Panc1 (cell line): ENCODE measurements around the gene GFER. TPM values are rescaled to one million over a fixed set of nuclear protein-coding genes. Genes with fewer than 3 reads are reported as not detected.

Source experiments
- ATAC-seq: fragments of 200-7000 bp; cut with Tn5 transposase; 2 replicates; pipeline ENCODE4 v1.9.1; 2020; ENCODE audit warnings: mild to moderate bottlenecking, moderate library complexity
- BruUV-seq: library from RNA; stranded (reverse); fragments of 400-500 nt; replicated peaks from 2 replicates; lab custom pipeline; 2021; lab: Mats Ljungman, UMichigan
- CTCF ChIA-PET: fragments of 300-600 bp; sonication (Branson Sonifier 250); formaldehyde crosslinking; loops from one replicate; lab custom pipeline; 2022; ENCODE audit warnings: antibody characterized with exemption; lab: Charles Lee
- POLR2A ChIA-PET: fragments of 300-600 bp; sonication (Branson Sonifier 250); formaldehyde crosslinking; loops from one replicate; lab custom pipeline; 2022; ENCODE audit warnings: antibody characterized with exemption; lab: Charles Lee
- DNase-seq: peaks from one replicate; pipeline ENCODE4 v3.0.0-alpha.2; 2010; ENCODE audit warnings: low read depth, low spot score
- H3K27ac ChIP-seq: 2 replicates; pipeline ENCODE4 v1.5.1; 2011; ENCODE audit warnings: mild to moderate bottlenecking, low read length, inconsistent platforms
- H3K27me3 ChIP-seq: fragments of 200-500 bp; sonication (Bioruptor generic); 2 replicates; pipeline ENCODE4 v1.6.0; 2014; ENCODE audit warnings: low read length, inconsistent platforms; ENCODE audit not compliant: control insufficient read depth, insufficient read depth
- H3K36me3 ChIP-seq: fragments of 200-500 bp; sonication (Bioruptor generic); 2 replicates; pipeline ENCODE4 v1.5.1; 2014; ENCODE audit warnings: inconsistent platforms, mild to moderate bottlenecking, low read length, moderate library complexity; ENCODE audit not compliant: control insufficient read depth, insufficient read depth
- H3K4me1 ChIP-seq: 2 replicates; pipeline ENCODE4 v1.5.1; 2011; ENCODE audit warnings: inconsistent platforms, mild to moderate bottlenecking, low read length, moderate library complexity; ENCODE audit not compliant: control insufficient read depth, insufficient read depth
- H3K4me3 ChIP-seq, 2 experiments: 2 replicates each; pipeline ENCODE4 v1.5.1; 2011 to 2012; ENCODE audit warnings: low read depth in 2 of 2, low read length in 2 of 2, mild to moderate bottlenecking in 2 of 2, inconsistent platforms in 1 of 2, moderate library complexity in 1 of 2
- H3K9me3 ChIP-seq: fragments of 200-500 bp; sonication (Bioruptor generic); 2 replicates; pipeline ENCODE4 v1.5.1; 2014; ENCODE audit warnings: low read depth, mild to moderate bottlenecking, inconsistent platforms, low read length, moderate library complexity; ENCODE audit not compliant: control insufficient read depth, insufficient read depth
- CTCF ChIP-seq: fragments of 450-650 bp; IDR thresholded peaks from 2 replicates; pipeline ENCODE4 v1.5.1; 2017; ENCODE audit warnings: mild to moderate bottlenecking
- POLR2AphosphoS5 ChIP-seq: IDR thresholded peaks from 2 replicates; pipeline ENCODE4 v1.6.1; 2012; ENCODE audit warnings: mild to moderate bottlenecking, low read depth, low read length, moderate library complexity
- REST ChIP-seq, 2 experiments: IDR thresholded peaks; 2 replicates each; pipeline ENCODE4 v1.6.1; 2011 to 2012; ENCODE audit warnings: low read depth in 2 of 2, control low read depth in 1 of 2, low read length in 1 of 2, mild to moderate bottlenecking in 1 of 2, moderate library complexity in 1 of 2; ENCODE audit not compliant: insufficient read depth in 1 of 2
- SIN3A ChIP-seq: IDR thresholded peaks from 2 replicates; pipeline ENCODE4 v1.6.1; 2012; ENCODE audit warnings: low read depth, mild to moderate bottlenecking, low read length, moderate library complexity, borderline replicate concordance; ENCODE audit not compliant: insufficient read depth
- TCF7L2 ChIP-seq: IDR thresholded peaks from 2 replicates; pipeline ENCODE4 v1.6.1; 2011; ENCODE audit warnings: mild to moderate bottlenecking, low read depth, low read length, inconsistent platforms
- in situ Hi-C: cut with HindIII; loops from 2 replicates; pipeline ENCODE4 v1.10.0; 2016; ENCODE audit warnings: low sequenced_read_pairs, low pct_unique_long_range_greater_than_20kb
- intact Hi-C: fragments of 100-400 bp; cut with micrococcal nuclease; formaldehyde crosslinking; loops from one replicate; pipeline ENCODE4 v1.10.0; 2022; ENCODE audit not compliant: unreplicated experiment
- total RNA-seq: library from RNA; stranded (reverse); gene quantifications from one replicate; pipeline ENCODE4 v1.2.1, GENCODE V29; 2021; ENCODE audit not compliant: unreplicated experiment

The GFER gene
- total RNA-seq, 1 experiment from 2014 or later = 49.2 TPM

- no peak for TF ChIP-seq REST (IDR thresholded peaks at IDR 0.05; ENCODE audit: insufficient read depth in 1 of 2, low read depth in 2 of 2, low read length in 1 of 2)
- no peak for TF ChIP-seq CTCF
- TF ChIP-seq TCF7L2 = no peak
- TF ChIP-seq POLR2AphosphoS5 = no peak
- no peak for TF ChIP-seq SIN3A
- no peaks in the 10 kb centered on the region for H3K9me3 ChIP-seq
- intact Hi-C loops = no loop called here
- H3K27me3 ChIP-seq = no peaks in the 10 kb centered on the region
- peaks cover 13% of the 10 kb centered on the region for H3K4me1 ChIP-seq
- ATAC-seq (no peak), DNase-seq (no peak)
- BruUV-seq = no TSS peak
- ChIA-PET CTCF (no interaction called here), POLR2A (no interaction called here)
- no peaks in the 10 kb centered on the region; the same call in 1 of the 2 replicates for H3K36me3 ChIP-seq
- no peak overlapping the region for H3K4me3 ChIP-seq
- in situ Hi-C loops = no loop called here
- no peak overlapping the region for H3K27ac ChIP-seq
Observed at GRCh38 chr16:1975432-1976215, 8.4 kb upstream of the GFER start.

GRCh38 chr16:1976216-1976520 lies 7.8 kb upstream of the GFER start:
- Histone ChIP-seq H3K9me3 (no peaks in the 10 kb centered on the region), H3K4me3 (no peak overlapping the region), H3K27ac (no peak overlapping the region), H3K4me1 (peaks cover 18% of the 10 kb centered on the region), H3K27me3 (no peaks in the 10 kb centered on the region), H3K36me3 (no peaks in the 10 kb centered on the region; the same call in 1 of the 2 replicates)
- no peak for DNase-seq
- POLR2A ChIA-PET = no interaction called here
- ATAC-seq = no peak
- CTCF ChIA-PET = no interaction called here
- intact Hi-C loops (no loop called here), in situ Hi-C loops (no loop called here)
- no TSS peak for BruUV-seq
- TF ChIP-seq TCF7L2 (no peak), SIN3A (no peak), CTCF (no peak), REST (IDR thresholded peaks at IDR 0.05; ENCODE audit: insufficient read depth in 1 of 2, low read depth in 2 of 2, low read length in 1 of 2) (no peak), POLR2AphosphoS5 (no peak)
